GM20000 (cell line): Measurements from ENCODE around the gene ATP6V1C2.

Source experiments
- DNase-seq: peaks from one replicate; pipeline ENCODE4 v3.0.0; 2012; ENCODE audit warnings: low spot score
- TF ChIP-seq, protein P1 (sequence below): IDR thresholded peaks from 2 replicates; pipeline ENCODE4 v1.5.1; 2012; ENCODE audit warnings: mild to moderate bottlenecking, control low read depth; ENCODE audit errors: extremely low read depth, missing control alignments

The ATP6V1C2 gene

DNA sequence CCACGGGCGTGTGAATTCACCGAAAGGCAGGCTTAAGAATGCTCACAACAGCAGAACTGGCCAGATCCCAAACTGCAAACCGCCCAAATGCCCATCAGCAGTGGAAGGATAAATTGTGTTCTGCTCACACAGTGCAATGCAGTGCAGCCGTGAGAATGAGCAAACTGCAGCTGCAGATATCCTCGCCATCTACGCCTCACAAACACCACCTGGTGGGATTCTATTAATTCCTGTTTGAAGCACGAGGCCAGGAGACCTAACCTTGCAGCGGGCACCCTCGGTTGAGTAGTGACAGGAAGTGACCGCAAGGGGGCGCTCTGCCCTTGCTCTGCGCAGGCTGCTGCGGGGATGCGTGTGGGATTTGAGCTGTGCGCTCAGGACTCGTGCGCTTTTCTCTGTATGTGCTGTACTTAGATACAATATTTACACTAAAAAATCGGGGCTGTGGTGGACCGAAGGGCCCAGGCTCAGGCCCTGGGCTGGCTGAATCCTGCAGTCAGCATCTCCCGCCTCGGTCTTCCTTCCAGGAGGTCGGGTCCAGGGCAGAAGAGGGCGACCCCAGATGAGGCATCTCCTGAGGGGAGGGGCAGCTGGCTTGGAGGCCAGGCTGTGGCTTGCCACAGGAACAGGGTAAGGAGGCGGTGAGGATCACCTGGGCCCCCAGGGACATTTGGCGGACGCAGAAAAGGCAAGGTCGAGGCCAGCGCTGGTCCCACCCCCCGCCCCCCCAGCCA, 110.9 kb downstream of the ATP6V1C2 start:
- TF ChIP-seq, protein P1, sequence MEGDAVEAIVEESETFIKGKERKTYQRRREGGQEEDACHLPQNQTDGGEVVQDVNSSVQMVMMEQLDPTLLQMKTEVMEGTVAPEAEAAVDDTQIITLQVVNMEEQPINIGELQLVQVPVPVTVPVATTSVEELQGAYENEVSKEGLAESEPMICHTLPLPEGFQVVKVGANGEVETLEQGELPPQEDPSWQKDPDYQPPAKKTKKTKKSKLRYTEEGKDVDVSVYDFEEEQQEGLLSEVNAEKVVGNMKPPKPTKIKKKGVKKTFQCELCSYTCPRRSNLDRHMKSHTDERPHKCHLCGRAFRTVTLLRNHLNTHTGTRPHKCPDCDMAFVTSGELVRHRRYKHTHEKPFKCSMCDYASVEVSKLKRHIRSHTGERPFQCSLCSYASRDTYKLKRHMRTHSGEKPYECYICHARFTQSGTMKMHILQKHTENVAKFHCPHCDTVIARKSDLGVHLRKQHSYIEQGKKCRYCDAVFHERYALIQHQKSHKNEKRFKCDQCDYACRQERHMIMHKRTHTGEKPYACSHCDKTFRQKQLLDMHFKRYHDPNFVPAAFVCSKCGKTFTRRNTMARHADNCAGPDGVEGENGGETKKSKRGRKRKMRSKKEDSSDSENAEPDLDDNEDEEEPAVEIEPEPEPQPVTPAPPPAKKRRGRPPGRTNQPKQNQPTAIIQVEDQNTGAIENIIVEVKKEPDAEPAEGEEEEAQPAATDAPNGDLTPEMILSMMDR, result peak; percentile 79
- DNase-seq, result peak; percentile 88

DNA sequence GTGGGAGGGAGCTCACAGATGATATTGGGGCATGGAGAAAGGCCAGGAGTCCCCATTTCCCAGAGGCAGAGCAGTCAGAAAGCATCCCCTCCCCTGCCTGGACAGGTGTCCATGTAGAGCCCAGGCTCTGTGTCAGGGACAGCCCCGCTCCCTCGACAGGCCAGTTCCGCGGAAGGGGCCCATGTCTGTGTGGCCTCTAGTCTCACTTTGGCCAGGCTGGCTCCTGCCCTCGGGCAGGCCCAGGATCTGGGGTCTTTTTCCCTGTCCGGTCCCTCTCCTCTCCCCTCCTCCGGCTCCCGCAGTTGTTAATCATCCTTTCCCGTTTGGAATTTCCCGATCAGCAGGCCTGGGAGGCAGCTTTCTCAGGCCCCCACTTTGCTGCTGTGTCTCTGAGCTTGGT, 111.6 kb downstream of the ATP6V1C2 start:
- no peak for DNase-seq
- TF ChIP-seq, protein P1, result no peak

DNA sequence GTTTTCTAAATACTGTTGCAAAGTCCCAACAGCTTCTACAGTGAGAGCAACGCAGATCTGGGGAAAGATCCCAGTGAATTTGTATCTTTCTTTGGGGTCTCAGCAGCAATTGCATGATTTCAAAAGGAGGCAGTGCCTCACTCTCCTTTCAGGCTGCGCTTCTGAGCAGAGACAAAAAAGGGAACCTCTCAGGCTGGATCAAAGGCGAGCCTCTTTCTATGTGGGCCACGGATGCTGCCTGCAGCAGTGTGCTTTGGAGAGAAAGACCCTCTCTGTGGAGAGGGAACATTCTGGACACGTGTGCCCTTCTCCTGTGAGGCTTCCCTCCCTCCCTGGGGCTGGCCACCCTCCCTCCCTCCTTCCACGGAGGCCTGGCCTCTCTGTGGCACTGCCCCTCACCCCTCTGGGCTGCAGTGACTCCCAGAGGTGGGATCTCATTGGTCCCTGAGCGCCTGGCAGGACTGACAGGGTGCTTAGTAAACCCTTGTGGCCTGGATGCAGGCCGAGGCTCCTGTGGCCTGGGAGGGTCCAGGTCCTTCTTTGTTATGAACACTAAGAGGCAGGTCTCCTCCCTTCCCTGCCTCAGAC, 112.7 kb downstream of the ATP6V1C2 start:
- no peak for DNase-seq
- TF ChIP-seq, protein P1, result no peak
